PC-9 (cell line): ENCODE results near the gene STUB1.

Source experiments
- CTCF ChIP-seq: fragments of 200-600 bp; sonication (generic); conservative IDR thresholded peaks from 2 replicates; pipeline ENCODE4 v1.6.1; 2017; ENCODE audit warnings: mixed run types, antibody characterized with exemption, mild to moderate bottlenecking, moderate library complexity
- EZH2 ChIP-seq: fragments of 200-600 bp; sonication (generic); IDR thresholded peaks from 2 replicates; pipeline ENCODE4 v1.8.0; 2017; ENCODE audit warnings: antibody characterized with exemption, low read depth

- TF ChIP-seq CTCF (no peak), EZH2 (no peak)
Observed at GRCh38 chr16:642189-643049, 37.8 kb upstream of the STUB1 start.
